Coronary artery (tissue), 2 donors: ENCODE data around the gene CCDC51.

ENCODE experiments used
- DNase-seq: peaks from one replicate; pipeline ENCODE4 v3.0.0-alpha.2; 2017; ENCODE audit warnings: low spot score
- H3K27ac ChIP-seq, 2 donors: fragments of 200-600 bp; sonication (generic); one replicate each; pipeline ENCODE4 v1.5.1; 2016 to 2019
- H3K4me3 ChIP-seq: fragments of 200-600 bp; sonication (generic); 2 replicates; pipeline ENCODE4 v1.5.1; 2016; ENCODE audit warnings: mild to moderate bottlenecking, moderate library complexity
- CTCF ChIP-seq: fragments of 200-600 bp; sonication (generic); IDR thresholded peaks from one replicate; pipeline ENCODE4 v1.5.1; 2019; ENCODE audit warnings: antibody characterized with exemption

CCDC51 gene

GRCh38 chr3:48437812-48438211 is 2.1 kb downstream of the CCDC51 start:
- Histone ChIP-seq H3K27ac (no peak overlapping the region), H3K4me3 (no peak overlapping the region)
- no peak for TF ChIP-seq CTCF
- no peak for DNase-seq

GRCh38 chr3:48436855-48437254 is 3.1 kb downstream of the CCDC51 start:
- Histone ChIP-seq H3K4me3 (no peak overlapping the region), H3K27ac (no peak overlapping the region)
- peak; percentile 65 for DNase-seq
- no peak for TF ChIP-seq CTCF

- no peak for TF ChIP-seq CTCF
- DNase-seq, result peak; percentile 71
- no peak overlapping the region for H3K4me3 ChIP-seq
- H3K27ac ChIP-seq, result peak overlapping the region in 1 of 2 donors; percentile 52
Measured at GRCh38 chr3:48436477-48436787, 3.5 kb downstream of the CCDC51 start.

- peak; percentile 95 for TF ChIP-seq CTCF
- no peak for DNase-seq
- Histone ChIP-seq H3K27ac (peak overlapping the region; percentile 40 to 83), H3K4me3 (no peak overlapping the region)
Measured at GRCh38 chr3:48435774-48436476, 4.0 kb downstream of the CCDC51 start.

- H3K4me3 ChIP-seq, result no peak overlapping the region
- no peak for TF ChIP-seq CTCF
- H3K27ac ChIP-seq, result peak overlapping the region; percentile 40 to 83
Measured at GRCh38 chr3:48435223-48435595, 4.7 kb downstream of the CCDC51 start.

GRCh38 chr3:48434591-48435222 is 5.2 kb downstream of the CCDC51 start:
- H3K27ac ChIP-seq, result peak overlapping the region; percentile 40 to 83
- no peak for TF ChIP-seq CTCF
- DNase-seq, result no peak
- H3K4me3 ChIP-seq, result no peak overlapping the region

More at GRCh38 chr3:48435223-48435595, 4.7 kb downstream of the CCDC51 start:
- DNase-seq, result no peak
